H1 (cell line): ENCODE data around the gene TTC6. TPM values are rescaled to one million over a fixed set of nuclear protein-coding genes. Genes with fewer than 3 reads are reported as not detected.

Experiments
- CBX5 ChIP-seq: fragments of 300-800, 300-1000 bp; sonication (generic); IDR thresholded peaks from 2 replicates; pipeline ENCODE4 v1.7.1; 2016; ENCODE audit warnings: antibody characterized with exemption, low read length, low read depth
- polyA plus RNA-seq, 7 experiments: library from polyadenylated mRNA; depleted of rRNA in 3 of 7; stranded (reverse) in 5 of 7; unstranded in 2 of 7; fragments of >200 nt in 5 of 7; fragments of 200-250 nt in 2 of 7; gene quantifications; 1 replicate in 5 of 7; 2 replicates in 1 of 7; 4 replicates in 1 of 7; pipeline versions ENCODE4 v1.2.1 to v1.2.3, GENCODE V29; 2011 to 2013; ENCODE audit warnings: missing spikeins in 2 of 7, mixed read lengths in 2 of 7
- total RNA-seq: library from RNA; stranded (reverse); fragmentation: NEBNext Ultra II Directional; extraction: Animal tissue kit (Norgen Biotek cat#: 25700); gene quantifications from 2 replicates; pipeline ENCODE4 v1.2.1, GENCODE V29; 2021

The TTC6 gene
- total and polyA plus RNA-seq, 2 of the 8 experiments (the other 6 are each of a cell fraction or from before 2014, with no cell fraction given), result 0.02 TPM; not detected in 1

- no peak for TF ChIP-seq CBX5
Measured at GRCh38 chr14:37615582-37616289, 20.3 kb downstream of the TTC6 start (continued).
